NCI-H2081 (cell line): ENCODE results near the gene EID2.

ENCODE experiments used
- DNase-seq, 2 experiments: peaks; one replicate each; lab custom pipeline; 2025; lab: John Stamatoyannopoulos, UW

Gene EID2

GRCh38 chr19:39539518-39540332 lies at the start of gene EID2:
Gene EID2 (minus strand): TSS chr19:39540161. CDS start chr19:39540079, 82 bp downstream.
- peak; percentile 90 to 92 for DNase-seq

- DNase-seq, result no peak
Measured at GRCh38 chr19:39588066-39588465, 48.1 kb upstream of the EID2 start.

- no peak for DNase-seq
Measured at GRCh38 chr19:39587496-39587895, 47.5 kb upstream of the EID2 start.

- no peak for DNase-seq
Measured at GRCh38 chr19:39582891-39583625, 43.1 kb upstream of the EID2 start.

- DNase-seq, result no peak
Measured at GRCh38 chr19:39582442-39582841, 42.5 kb upstream of the EID2 start.

GRCh38 chr19:39568604-39569003 lies 28.6 kb upstream of the EID2 start:
- no peak for DNase-seq

GRCh38 chr19:39566064-39566463 lies 26.1 kb upstream of the EID2 start:
- no peak for DNase-seq

- no peak for DNase-seq
Measured at GRCh38 chr19:39563408-39563807, 23.4 kb upstream of the EID2 start.

GRCh38 chr19:39558624-39559117 lies 18.7 kb upstream of the EID2 start:
- no peak for DNase-seq

GRCh38 chr19:39557811-39558623 lies 18.1 kb upstream of the EID2 start:
- DNase-seq, result peak in 1 of 2 experiments; percentile 8

GRCh38 chr19:39555883-39556282 lies 15.9 kb upstream of the EID2 start:
- DNase-seq, result no peak

GRCh38 chr19:39554701-39555311 lies 14.8 kb upstream of the EID2 start:
- no peak for DNase-seq

- DNase-seq, result no peak
Measured at GRCh38 chr19:39553082-39553652, 13.2 kb upstream of the EID2 start.

GRCh38 chr19:39550197-39550596 lies 10.2 kb upstream of the EID2 start:
- DNase-seq, result no peak

- no peak for DNase-seq
Measured at GRCh38 chr19:39546599-39546998, 6.6 kb upstream of the EID2 start.

GRCh38 chr19:39544911-39545310 lies 5.0 kb upstream of the EID2 start:
- no peak for DNase-seq

GRCh38 chr19:39544226-39544903 lies 4.4 kb upstream of the EID2 start:
- no peak for DNase-seq

- no peak for DNase-seq
Measured at GRCh38 chr19:39543477-39543857, 3.5 kb upstream of the EID2 start.

GRCh38 chr19:39542206-39542605 lies 2.2 kb upstream of the EID2 start:
- peak; percentile 32 to 76 for DNase-seq

- DNase-seq, result no peak
Measured at GRCh38 chr19:39540333-39540673, 342 bp upstream of the EID2 start.

GRCh38 chr19:39539165-39539517 lies 820 bp downstream of the EID2 start:
- no peak for DNase-seq
